ENCODE data around the gene PCMT1.
"Not testable (repeated sequence)": the region's sequence is repeated elsewhere in the genome, so short reads cannot be mapped to it uniquely, and the experiment has no call there.

Gene PCMT1

GRCh38 chr6:149749594-149750135, at the start of gene PCMT1:
PCMT1 (plus strand) TSS chr6:149749741; CDS start chr6:149749902, 161 bp downstream.
- DNase-seq (ENCODE audit: low read depth): peak; percentile 65

GRCh38 chr6:149701714-149702113, 47.8 kb upstream of the PCMT1 start:
- no peak for DNase-seq (ENCODE audit: low read depth)

GRCh38 chr6:149711711-149712110, 37.8 kb upstream of the PCMT1 start:
- DNase-seq (ENCODE audit: low read depth): no peak

GRCh38 chr6:149714442-149714841, 35.1 kb upstream of the PCMT1 start:
- no peak for DNase-seq (ENCODE audit: low read depth)

- DNase-seq (ENCODE audit: low read depth): no peak
Observed at GRCh38 chr6:149716181-149716963, 33.2 kb upstream of the PCMT1 start.

GRCh38 chr6:149717255-149717587, 32.3 kb upstream of the PCMT1 start:
- no peak for DNase-seq (ENCODE audit: low read depth)

GRCh38 chr6:149717588-149718458, 31.7 kb upstream of the PCMT1 start, which contains the start of gene LATS1:
LATS1 (minus strand) TSS chr6:149718101; CDS start chr6:149702126, 15,975 bp downstream.
- peak; percentile 67 for DNase-seq (ENCODE audit: low read depth)

GRCh38 chr6:149719531-149719930, 30.0 kb upstream of the PCMT1 start:
- no peak for DNase-seq (ENCODE audit: low read depth)

- DNase-seq (ENCODE audit: low read depth): no peak
Observed at GRCh38 chr6:149723262-149723661, 26.3 kb upstream of the PCMT1 start.

- DNase-seq (ENCODE audit: low read depth): peak; percentile 85
Observed at GRCh38 chr6:149723771-149724417, 25.6 kb upstream of the PCMT1 start.

- DNase-seq (ENCODE audit: low read depth): no peak
Observed at GRCh38 chr6:149725785-149726184, 23.8 kb upstream of the PCMT1 start.

- no peak for DNase-seq (ENCODE audit: low read depth)
Observed at GRCh38 chr6:149727793-149728498, 21.6 kb upstream of the PCMT1 start.

- DNase-seq (ENCODE audit: low read depth): no peak
Observed at GRCh38 chr6:149728499-149729234, 20.9 kb upstream of the PCMT1 start.

GRCh38 chr6:149729824-149730223, 19.7 kb upstream of the PCMT1 start:
- no peak for DNase-seq (ENCODE audit: low read depth)

GRCh38 chr6:149733089-149733720, 16.3 kb upstream of the PCMT1 start:
- DNase-seq (ENCODE audit: low read depth): no peak

- DNase-seq (ENCODE audit: low read depth): no peak
Observed at GRCh38 chr6:149734915-149735314, 14.6 kb upstream of the PCMT1 start.

GRCh38 chr6:149745252-149745651, 4.3 kb upstream of the PCMT1 start:
- not testable (repeated sequence) for DNase-seq (ENCODE audit: low read depth)

- DNase-seq (ENCODE audit: low read depth): peak; percentile 94
Observed at GRCh38 chr6:149746147-149746946, 3.2 kb upstream of the PCMT1 start, which contains the start of gene NUP43. NUP43 (minus strand) TSS chr6:149746529; CDS start chr6:149746495, 34 bp downstream.

GRCh38 chr6:149749082-149749593, 403 bp upstream of the PCMT1 start:
- DNase-seq (ENCODE audit: low read depth): not testable (repeated sequence)
